Head of caudate nucleus (tissue), 42 donors: ENCODE results near the gene FAM163B.
"Not testable (repeated sequence)": the region's sequence is repeated elsewhere in the genome, so short reads cannot be mapped to it uniquely, and the experiment has no call there.

Source experiments
- DNase-seq, 42 donors: peaks; one replicate each; pipeline versions ENCODE4 v3.0.0 to v3.0.0-alpha.2; 2020 to 2021; ENCODE audit warnings: mixed read lengths in 7 of 42
- intact Hi-C: fragments of 100-400 bp; cut with DNase I; formaldehyde crosslinking; loops from one replicate; pipeline ENCODE4 v1.15.0; 2022

FAM163B gene

GRCh38 chr9:133575186-133576030 lies 33.8 kb downstream of the FAM163B start:
- intact Hi-C loops: no loop called here
- no peak for DNase-seq

GRCh38 chr9:133574771-133575170 lies 34.4 kb downstream of the FAM163B start:
- DNase-seq: no peak
- intact Hi-C loops: no loop called here

- no peak for DNase-seq
- intact Hi-C loops: no loop called here
These were observed 35.2 kb downstream of the FAM163B start for GRCh38 chr9:133573791-133574515.

- DNase-seq: peak; percentile 74 to 94 (median 86)
- intact Hi-C loops: no loop called here
These were observed 36.3 kb downstream of the FAM163B start for GRCh38 chr9:133572821-133573361.

GRCh38 chr9:133571896-133572595 lies 37.1 kb downstream of the FAM163B start:
- intact Hi-C loops: no loop called here
- DNase-seq: no peak

- intact Hi-C loops: no loop called here
- DNase-seq: no peak
These were observed 37.7 kb downstream of the FAM163B start for GRCh38 chr9:133571391-133571890.

- DNase-seq: no peak
- intact Hi-C loops: no loop called here
These were observed 38.5 kb downstream of the FAM163B start for GRCh38 chr9:133570691-133571080.

GRCh38 chr9:133569891-133570690 lies 39.1 kb downstream of the FAM163B start:
- no peak for DNase-seq
- intact Hi-C loops: no loop called here

- intact Hi-C loops: no loop called here
- peak in 1 of 42 donors; percentile 44 for DNase-seq
These were observed 39.9 kb downstream of the FAM163B start for GRCh38 chr9:133569121-133569785.

GRCh38 chr9:133568186-133568585 lies 41.0 kb downstream of the FAM163B start:
- intact Hi-C loops: no loop called here
- no peak for DNase-seq

GRCh38 chr9:133566817-133567216 lies 42.4 kb downstream of the FAM163B start:
- intact Hi-C loops: no loop called here
- no peak for DNase-seq

GRCh38 chr9:133566382-133566781 lies 42.8 kb downstream of the FAM163B start:
- intact Hi-C loops: no loop called here
- no peak for DNase-seq

- DNase-seq: no peak
- intact Hi-C loops: no loop called here
These were observed 44.6 kb downstream of the FAM163B start for GRCh38 chr9:133564451-133565116.

GRCh38 chr9:133563814-133564213 lies 45.4 kb downstream of the FAM163B start:
- DNase-seq, intact Hi-C loops: not testable (repeated sequence)

GRCh38 chr9:133563291-133563796 lies 45.8 kb downstream of the FAM163B start:
- intact Hi-C loops: no loop called here
- DNase-seq: no peak

- no peak for DNase-seq
- intact Hi-C loops: no loop called here
These were observed 46.4 kb downstream of the FAM163B start for GRCh38 chr9:133562611-133563290.
